ENCODE results near the gene FOXN4. TPM values are rescaled to one million over a fixed set of nuclear protein-coding genes. Genes with fewer than 3 reads are reported as not detected.

Gene FOXN4
- total RNA-seq, 2 experiments from 2014 or later: not detected

DNA sequence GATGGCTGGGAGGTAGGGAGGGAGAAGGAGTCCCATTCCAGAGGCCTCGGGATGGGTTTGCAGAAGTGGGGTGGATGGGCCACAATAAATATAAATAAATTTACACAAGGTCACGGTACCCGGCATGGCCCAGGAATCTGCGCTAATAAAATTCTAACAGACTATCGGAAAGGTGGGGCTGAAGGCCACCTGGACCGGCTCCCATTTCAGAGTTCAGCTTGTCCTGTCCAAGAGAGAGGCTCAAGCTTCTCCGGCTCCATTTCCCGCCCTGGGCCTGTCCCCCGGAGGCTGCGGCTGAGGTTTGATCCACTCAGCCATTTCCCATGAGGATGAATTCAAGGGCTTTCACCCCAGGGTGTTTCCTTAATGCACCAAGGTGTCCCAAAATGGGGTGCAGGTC is 30.2 kb downstream of the FOXN4 start:
- ChIA-PET CTCF (no interaction called here), POLR2A (no interaction called here)
- TF ChIP-seq, protein P1, sequence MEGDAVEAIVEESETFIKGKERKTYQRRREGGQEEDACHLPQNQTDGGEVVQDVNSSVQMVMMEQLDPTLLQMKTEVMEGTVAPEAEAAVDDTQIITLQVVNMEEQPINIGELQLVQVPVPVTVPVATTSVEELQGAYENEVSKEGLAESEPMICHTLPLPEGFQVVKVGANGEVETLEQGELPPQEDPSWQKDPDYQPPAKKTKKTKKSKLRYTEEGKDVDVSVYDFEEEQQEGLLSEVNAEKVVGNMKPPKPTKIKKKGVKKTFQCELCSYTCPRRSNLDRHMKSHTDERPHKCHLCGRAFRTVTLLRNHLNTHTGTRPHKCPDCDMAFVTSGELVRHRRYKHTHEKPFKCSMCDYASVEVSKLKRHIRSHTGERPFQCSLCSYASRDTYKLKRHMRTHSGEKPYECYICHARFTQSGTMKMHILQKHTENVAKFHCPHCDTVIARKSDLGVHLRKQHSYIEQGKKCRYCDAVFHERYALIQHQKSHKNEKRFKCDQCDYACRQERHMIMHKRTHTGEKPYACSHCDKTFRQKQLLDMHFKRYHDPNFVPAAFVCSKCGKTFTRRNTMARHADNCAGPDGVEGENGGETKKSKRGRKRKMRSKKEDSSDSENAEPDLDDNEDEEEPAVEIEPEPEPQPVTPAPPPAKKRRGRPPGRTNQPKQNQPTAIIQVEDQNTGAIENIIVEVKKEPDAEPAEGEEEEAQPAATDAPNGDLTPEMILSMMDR (IDR thresholded peaks at IDR 0.05): no peak
- no peak for ATAC-seq
- no peak overlapping the region for H3K27ac Mint-ChIP-seq
- H3K4me3 Mint-ChIP-seq: no peak overlapping the region
- no peaks in the 10 kb centered on the region for H3K4me1 Mint-ChIP-seq (ENCODE audit: low read depth)
- no peaks in the 10 kb centered on the region for H3K27me3 Mint-ChIP-seq
- H3K9me3 Mint-ChIP-seq: no peaks in the 10 kb centered on the region
- DNase-seq: no peak
- intact Hi-C loops (cut with micrococcal nuclease): no loop called here
- no peaks in the 10 kb centered on the region for H3K36me3 Mint-ChIP-seq (ENCODE audit: low read depth)

DNA sequence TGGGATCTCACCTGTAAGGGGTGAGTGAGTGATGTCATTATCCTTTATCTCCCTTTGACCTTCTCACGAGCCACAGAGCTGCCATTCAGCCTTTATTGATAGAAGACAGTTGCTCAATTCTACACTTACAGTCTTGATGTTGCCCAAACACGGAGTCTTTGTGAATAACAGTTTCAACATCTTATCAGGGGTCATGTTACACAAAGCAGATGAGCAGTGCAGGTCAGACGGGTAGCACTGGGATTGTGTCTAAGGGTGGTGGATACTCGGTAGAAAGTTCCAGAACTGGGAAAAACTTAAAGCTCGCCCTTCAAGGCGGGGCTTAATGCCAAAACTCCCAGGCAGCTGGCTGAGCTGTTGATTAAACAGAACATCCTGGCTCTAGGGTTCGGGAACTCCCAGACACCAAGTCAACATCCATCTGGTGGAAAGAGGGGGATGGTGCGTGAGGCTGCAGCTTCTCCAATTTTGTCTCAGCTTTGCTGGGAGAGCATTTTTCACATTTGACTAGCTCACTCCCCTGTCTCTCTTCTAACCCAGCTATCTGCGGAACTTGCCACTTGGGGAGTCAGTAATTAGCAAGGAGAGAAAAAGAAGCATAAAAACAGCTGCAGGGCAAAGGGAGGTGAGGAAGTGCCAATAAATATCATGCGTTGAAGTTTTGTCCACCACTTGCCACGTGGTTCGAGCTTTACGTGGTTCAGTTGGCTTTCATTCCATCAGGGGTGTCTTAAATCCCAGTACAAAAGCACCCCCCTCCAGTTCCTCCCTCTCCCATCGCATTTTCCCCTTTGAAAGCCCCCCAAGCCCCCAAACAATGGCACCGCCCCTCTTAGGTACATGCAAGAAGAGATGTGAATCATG is 31.0 kb downstream of the FOXN4 start:
- H3K9me3 Mint-ChIP-seq: no peaks in the 10 kb centered on the region
- intact Hi-C loops (cut with micrococcal nuclease): no loop called here
- ATAC-seq: no peak
- H3K36me3 Mint-ChIP-seq (ENCODE audit: low read depth): no peaks in the 10 kb centered on the region
- H3K4me3 Mint-ChIP-seq: no peak overlapping the region
- DNase-seq: no peak
- H3K27me3 Mint-ChIP-seq: no peaks in the 10 kb centered on the region
- ChIA-PET POLR2A (no interaction called here), CTCF (interaction anchor here (1.8 kb wide), 1 partner anchor 15 kb away, joined by 9 read pairs; no protein-coding TSS in a partner anchor)
- no peaks in the 10 kb centered on the region for H3K4me1 Mint-ChIP-seq (ENCODE audit: low read depth)
- no peak overlapping the region for H3K27ac Mint-ChIP-seq
- TF ChIP-seq, protein P1 (IDR thresholded peaks at IDR 0.05): no peak

DNA sequence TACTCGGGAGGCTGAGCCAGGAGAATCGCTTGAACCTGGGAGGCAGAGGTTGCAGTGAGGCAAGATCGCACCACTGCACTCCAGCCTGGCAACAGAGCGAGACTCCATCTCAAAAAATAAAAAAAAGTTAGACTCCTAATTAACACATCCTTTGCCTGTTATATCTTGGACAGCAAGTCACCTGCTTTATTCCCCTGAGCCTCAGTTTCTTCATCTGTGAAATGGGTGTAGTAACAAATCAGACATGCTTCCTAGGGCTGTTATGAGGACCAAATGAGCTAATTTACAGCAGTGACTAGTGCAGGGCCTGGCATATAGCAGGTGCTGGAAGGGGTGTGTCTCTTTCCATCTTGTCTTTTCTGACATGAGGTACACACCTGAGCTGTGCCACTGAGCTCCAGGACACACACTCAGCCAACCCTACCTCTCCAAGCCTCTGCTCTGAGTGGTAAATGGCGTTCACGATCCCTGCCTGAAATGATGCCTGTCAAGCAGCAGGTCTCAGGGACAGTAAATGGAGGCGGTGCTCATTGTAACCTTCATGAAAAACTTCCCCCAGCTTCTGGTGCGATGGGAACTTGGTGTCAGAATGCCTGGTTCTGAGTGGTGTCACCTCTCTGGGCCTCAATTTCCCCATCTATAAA is 31.7 kb downstream of the FOXN4 start:
- TF ChIP-seq, protein P1 (IDR thresholded peaks at IDR 0.05): no peak
- H3K4me1 Mint-ChIP-seq (ENCODE audit: low read depth): no peaks in the 10 kb centered on the region
- H3K27ac Mint-ChIP-seq: no peak overlapping the region
- no peak for ATAC-seq
- intact Hi-C loops (cut with micrococcal nuclease): no loop called here
- DNase-seq: no peak
- H3K27me3 Mint-ChIP-seq: no peaks in the 10 kb centered on the region
- H3K36me3 Mint-ChIP-seq (ENCODE audit: low read depth): no peaks in the 10 kb centered on the region
- H3K4me3 Mint-ChIP-seq: no peak overlapping the region
- POLR2A ChIA-PET: no interaction called here
- H3K9me3 Mint-ChIP-seq: no peaks in the 10 kb centered on the region
- CTCF ChIA-PET: interaction anchor here (1.8 kb wide), 1 partner anchor 14 kb away, joined by 9 read pairs; no protein-coding TSS in a partner anchor

DNA sequence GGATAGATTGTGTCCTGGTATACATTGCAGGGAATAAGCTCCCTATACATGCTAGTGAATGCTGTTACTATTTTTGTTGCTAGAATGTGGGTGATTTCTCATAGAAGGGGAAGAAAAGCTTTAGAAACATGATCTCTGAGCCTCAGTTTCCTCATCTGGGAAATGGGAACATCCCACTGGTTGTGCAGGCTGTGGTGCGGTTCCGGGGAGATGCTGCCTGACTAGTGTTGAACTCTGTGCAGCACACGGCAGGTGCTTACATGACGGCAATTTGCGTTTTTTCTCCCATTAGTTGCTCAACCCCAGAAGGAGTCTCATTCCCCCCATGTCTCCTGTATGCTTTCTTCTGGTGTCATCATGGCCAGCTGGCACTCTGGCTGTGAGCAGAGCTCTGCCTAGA is 32.9 kb downstream of the FOXN4 start:
- Mint-ChIP-seq H3K36me3 (ENCODE audit: low read depth) (no peaks in the 10 kb centered on the region), H3K4me3 (no peak overlapping the region), H3K27me3 (no peaks in the 10 kb centered on the region), H3K27ac (no peak overlapping the region), H3K4me1 (ENCODE audit: low read depth) (no peaks in the 10 kb centered on the region), H3K9me3 (peaks cover under 1% of the 10 kb centered on the region)
- DNase-seq (no peak), ATAC-seq (no peak)
- ChIA-PET CTCF (interaction anchor here (0.9 kb wide), 1 partner anchor 117 kb away, joined by 3 read pairs; no protein-coding TSS in a partner anchor), POLR2A (no interaction called here)
- TF ChIP-seq, protein P1 (IDR thresholded peaks at IDR 0.05): no peak
- intact Hi-C loops (cut with micrococcal nuclease): no loop called here

DNA sequence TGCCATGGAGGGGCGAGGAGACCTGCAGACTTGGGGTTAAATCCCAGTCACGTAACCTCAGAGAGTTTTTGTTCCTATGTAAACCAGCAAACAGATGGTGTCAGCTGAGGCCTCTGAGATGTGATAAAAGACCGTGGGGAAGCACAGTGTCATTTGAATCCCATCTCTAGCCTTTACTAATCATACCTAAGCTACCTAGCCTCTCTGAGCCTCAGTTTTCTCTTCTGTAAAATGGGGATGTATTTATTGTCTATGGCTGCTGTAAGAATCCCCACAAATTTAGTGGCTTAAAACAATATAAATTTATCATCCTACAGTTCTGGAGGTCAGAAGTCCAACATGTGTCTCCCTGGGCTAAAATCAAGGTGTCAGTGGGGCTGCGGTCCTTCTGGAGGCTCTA is 33.9 kb downstream of the FOXN4 start:
- Mint-ChIP-seq H3K4me3 (no peak overlapping the region), H3K9me3 (peaks cover 4% of the 10 kb centered on the region), H3K27ac (no peak overlapping the region), H3K27me3 (no peaks in the 10 kb centered on the region), H3K36me3 (ENCODE audit: low read depth) (no peaks in the 10 kb centered on the region), H3K4me1 (ENCODE audit: low read depth) (no peaks in the 10 kb centered on the region)
- intact Hi-C loops (cut with micrococcal nuclease): no loop called here
- ChIA-PET POLR2A (no interaction called here), CTCF (no interaction called here)
- DNase-seq (no peak), ATAC-seq (no peak)
- TF ChIP-seq, protein P1 (IDR thresholded peaks at IDR 0.05): no peak

Measured in activated CD8-positive, alpha-beta T cell treated with anti-CD3 and anti-CD28 coated beads for 36 hours (primary cell).